Measurements from ENCODE around the gene HINFP. TPM values are rescaled to one million over a fixed set of nuclear protein-coding genes. Genes with fewer than 3 reads are reported as not detected.

The HINFP gene
- total RNA-seq, 2 experiments from 2014 or later: 22.3 to 24.3 TPM

- CTCF ChIA-PET: interaction anchor here (1.0 to 1.3 kb wide), 3 partner anchors 20 to 56 kb away, joined by 3 to 4 read pairs (median 3); no protein-coding TSS in a partner anchor
- Mint-ChIP-seq H3K4me3 (peak within 1 kb of the TSS; percentile 58), H3K4me1 (ENCODE audit: low read depth) (peaks cover 7% of the 10 kb centered on the region), H3K36me3 (no peaks in the 10 kb centered on the region), H3K27ac (no peak within 1 kb of the TSS), H3K9me3 (no peaks in the 10 kb centered on the region), H3K27me3 (peaks cover 16% of the 10 kb centered on the region)
- intact Hi-C loops (cut with micrococcal nuclease): no loop called here
- POLR2A ChIA-PET: no interaction called here
- DNase-seq: peak; percentile 31
These were observed 27.8 kb downstream of the HINFP start, which contains the start of gene ABCG4 for GRCh38 chr11:119149018-119149785. TSS of gene ABCG4 (plus strand) at chr11:119149052. CDS start at chr11:119149966, 914 bp downstream.

DNA sequence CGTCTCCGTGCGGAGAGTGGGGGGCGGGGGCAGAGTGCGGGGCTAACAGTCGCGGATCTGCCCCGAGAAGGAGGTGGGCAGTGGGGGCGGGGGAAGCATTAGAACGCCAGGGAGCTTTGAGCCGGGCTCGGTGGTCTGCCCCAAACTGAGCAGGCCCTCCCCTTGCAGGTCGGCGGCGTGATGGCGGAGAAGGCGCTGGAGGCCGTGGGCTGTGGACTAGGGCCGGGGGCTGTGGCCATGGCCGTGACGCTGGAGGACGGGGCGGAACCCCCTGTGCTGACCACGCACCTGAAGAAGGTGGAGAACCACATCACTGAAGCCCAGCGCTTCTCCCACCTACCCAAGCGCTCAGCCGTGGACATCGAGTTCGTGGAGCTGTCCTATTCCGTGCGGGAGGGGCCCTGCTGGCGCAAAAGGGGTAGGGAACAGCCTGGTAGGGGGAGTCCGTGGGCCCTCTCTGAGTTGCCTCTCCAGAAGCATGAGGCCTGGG lies 28.5 kb downstream of the HINFP start:
- CTCF ChIA-PET: interaction anchor here (1.0 to 1.3 kb wide), 4 partner anchors 19 to 56 kb away, joined by 3 to 4 read pairs (median 3); partner anchors contain the start of gene NLRX1
- DNase-seq: no peak
- intact Hi-C loops (cut with micrococcal nuclease): no loop called here
- H3K4me1 Mint-ChIP-seq (ENCODE audit: low read depth): peaks cover 7% of the 10 kb centered on the region
- H3K9me3 Mint-ChIP-seq: no peaks in the 10 kb centered on the region
- H3K4me3 Mint-ChIP-seq: no peak overlapping the region
- no peaks in the 10 kb centered on the region for H3K36me3 Mint-ChIP-seq
- H3K27ac Mint-ChIP-seq: no peak overlapping the region
- H3K27me3 Mint-ChIP-seq: peaks cover 16% of the 10 kb centered on the region
- POLR2A ChIA-PET: no interaction called here

GRCh38 chr11:119152043-119152442 lies 30.7 kb downstream of the HINFP start:
- CTCF ChIA-PET: interaction anchor here (0.9 to 1.7 kb wide), 5 partner anchors 8 to 172 kb away, joined by 3 to 4 read pairs (median 3); partner anchors contain the start of gene CBL
- no peaks in the 10 kb centered on the region for H3K9me3 Mint-ChIP-seq
- H3K4me1 Mint-ChIP-seq (ENCODE audit: low read depth): peaks cover 7% of the 10 kb centered on the region
- no peak overlapping the region for H3K4me3 Mint-ChIP-seq
- H3K27me3 Mint-ChIP-seq: peaks cover 8% of the 10 kb centered on the region
- no peaks in the 10 kb centered on the region for H3K36me3 Mint-ChIP-seq
- H3K27ac Mint-ChIP-seq: no peak overlapping the region
- no peak for DNase-seq
- intact Hi-C loops (cut with micrococcal nuclease): no loop called here
- POLR2A ChIA-PET: interaction anchor here (0.6 kb wide), 2 partner anchors 20 to 80 kb away, joined by 3 to 4 read pairs; no protein-coding TSS in a partner anchor

DNA sequence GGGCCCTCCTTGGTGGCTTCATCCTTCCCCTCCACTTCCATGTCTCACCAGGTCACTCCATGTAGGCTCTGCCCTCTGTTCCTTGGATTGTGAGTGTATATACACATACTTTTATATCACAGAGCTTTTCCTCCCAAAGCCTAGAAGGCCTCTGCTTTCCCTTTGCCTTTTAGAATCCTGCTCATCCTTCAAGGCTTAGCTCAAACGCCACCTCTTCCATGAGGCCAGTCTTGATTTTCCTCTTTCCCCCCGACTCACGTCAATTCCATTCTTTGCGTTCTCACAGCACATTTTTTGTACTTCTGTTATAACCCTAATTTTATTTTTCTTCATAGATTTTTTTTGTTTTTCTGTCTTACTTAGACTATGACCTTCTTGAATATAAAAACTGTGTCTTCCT lies 31.2 kb downstream of the HINFP start:
- Mint-ChIP-seq H3K4me1 (ENCODE audit: low read depth) (peaks cover 7% of the 10 kb centered on the region), H3K27me3 (peaks cover 8% of the 10 kb centered on the region), H3K27ac (no peak overlapping the region), H3K36me3 (no peaks in the 10 kb centered on the region), H3K4me3 (no peak overlapping the region), H3K9me3 (no peaks in the 10 kb centered on the region)
- ChIA-PET POLR2A (interaction anchor here (0.6 kb wide), 1 partner anchor 19 kb away, joined by 4 read pairs; no protein-coding TSS in a partner anchor), CTCF (interaction anchor here (0.9 to 1.7 kb wide), 3 partner anchors 8 to 171 kb away, joined by 3 to 4 read pairs (median 3); partner anchors contain the start of gene CBL)
- intact Hi-C loops (cut with micrococcal nuclease): no loop called here
- no peak for DNase-seq

- ChIA-PET CTCF (interaction anchor here (0.9 to 1.7 kb wide), 3 partner anchors 7 to 170 kb away, joined by 3 to 4 read pairs (median 3); partner anchors contain the start of gene CBL), POLR2A (no interaction called here)
- intact Hi-C loops (cut with micrococcal nuclease): no loop called here
- no peak for DNase-seq
- Mint-ChIP-seq H3K4me1 (ENCODE audit: low read depth) (peaks cover 4% of the 10 kb centered on the region), H3K36me3 (no peaks in the 10 kb centered on the region), H3K4me3 (no peak overlapping the region), H3K27me3 (peaks cover 3% of the 10 kb centered on the region), H3K27ac (no peak overlapping the region), H3K9me3 (no peaks in the 10 kb centered on the region)
These were observed 31.9 kb downstream of the HINFP start for GRCh38 chr11:119153049-119153818.

DNA sequence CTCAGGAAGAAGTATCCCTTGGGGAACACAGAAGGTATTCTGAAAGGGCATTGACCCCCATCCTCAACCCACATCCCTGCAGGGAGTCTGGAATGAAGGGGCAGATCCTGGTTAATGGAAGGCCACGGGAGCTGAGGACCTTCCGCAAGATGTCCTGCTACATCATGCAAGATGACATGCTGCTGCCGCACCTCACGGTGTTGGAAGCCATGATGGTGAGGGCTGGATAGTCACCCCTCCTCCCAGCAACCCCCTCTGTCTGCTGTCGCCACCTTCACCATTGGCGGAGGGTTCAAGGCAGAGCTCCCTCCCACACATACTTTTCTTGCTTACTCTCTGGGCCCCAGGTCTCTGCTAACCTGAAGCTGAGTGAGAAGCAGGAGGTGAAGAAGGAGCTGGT lies 32.8 kb downstream of the HINFP start:
- no peak for DNase-seq
- Mint-ChIP-seq H3K36me3 (no peaks in the 10 kb centered on the region), H3K27me3 (no peaks in the 10 kb centered on the region), H3K27ac (no peak overlapping the region), H3K4me3 (no peak overlapping the region), H3K9me3 (no peaks in the 10 kb centered on the region), H3K4me1 (ENCODE audit: low read depth) (no peaks in the 10 kb centered on the region)
- ChIA-PET CTCF (no interaction called here), POLR2A (no interaction called here)
- intact Hi-C loops (cut with micrococcal nuclease): no loop called here

DNA sequence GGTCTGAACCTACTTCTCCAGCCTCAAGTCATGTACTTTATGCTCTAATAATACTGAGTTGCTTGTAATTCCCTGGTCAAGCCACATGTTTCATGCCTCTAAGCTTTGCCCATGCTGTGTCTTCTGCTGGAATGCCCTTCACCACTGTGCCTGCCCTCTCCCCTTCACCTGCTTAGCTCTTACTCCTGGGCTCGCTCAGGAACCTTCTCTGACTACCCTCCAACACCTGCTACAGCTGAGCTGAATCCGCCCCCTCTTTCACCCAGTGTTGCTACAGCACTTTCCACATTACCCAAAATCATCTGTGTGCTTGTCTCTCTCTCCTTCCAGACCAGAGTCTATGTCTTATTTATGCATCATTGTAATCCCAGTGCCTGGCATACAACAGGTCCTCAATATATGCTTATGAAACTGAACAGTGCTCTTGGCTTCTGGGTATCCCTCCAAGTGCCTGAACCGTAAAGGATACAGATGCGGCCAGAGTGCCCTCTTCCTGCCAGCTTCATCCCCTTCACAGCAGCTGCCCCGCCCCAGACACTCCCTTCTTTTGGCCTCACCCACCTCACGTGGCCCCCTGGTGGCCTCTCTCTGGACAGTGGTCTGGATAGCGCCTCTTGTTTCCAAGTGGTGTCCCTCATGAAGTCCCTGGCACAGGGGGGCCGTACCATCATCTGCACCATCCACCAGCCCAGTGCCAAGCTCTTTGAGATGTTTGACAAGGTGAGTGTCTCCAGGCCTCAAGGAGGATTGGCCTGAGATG lies 34.5 kb downstream of the HINFP start:
- intact Hi-C loops (cut with micrococcal nuclease): no loop called here
- CTCF ChIA-PET: interaction anchor here (0.6 kb wide), 1 partner anchor 13 kb away, joined by 4 read pairs; the partner anchor contains the start of gene NLRX1
- Mint-ChIP-seq H3K27me3 (no peaks in the 10 kb centered on the region), H3K4me3 (no peak overlapping the region), H3K27ac (no peak overlapping the region), H3K9me3 (no peaks in the 10 kb centered on the region), H3K36me3 (no peaks in the 10 kb centered on the region), H3K4me1 (ENCODE audit: low read depth) (no peaks in the 10 kb centered on the region)
- POLR2A ChIA-PET: interaction anchor here (1.5 kb wide), 1 partner anchor 13 kb away, joined by 4 read pairs; no protein-coding TSS in a partner anchor
- peak; percentile 27 for DNase-seq

GRCh38 chr11:119156496-119156895 lies 35.1 kb downstream of the HINFP start:
- DNase-seq: no peak
- intact Hi-C loops (cut with micrococcal nuclease): no loop called here
- ChIA-PET CTCF (interaction anchor here (4.1 kb wide), 1 partner anchor 13 kb away, joined by 19 read pairs; the partner anchor contains the start of gene NLRX1), POLR2A (interaction anchor here (1.5 kb wide), 1 partner anchor 13 kb away, joined by 4 read pairs; no protein-coding TSS in a partner anchor)
- no peaks in the 10 kb centered on the region for H3K27me3 Mint-ChIP-seq
- no peaks in the 10 kb centered on the region for H3K4me1 Mint-ChIP-seq (ENCODE audit: low read depth)
- H3K27ac Mint-ChIP-seq: no peak overlapping the region
- no peaks in the 10 kb centered on the region for H3K36me3 Mint-ChIP-seq
- no peak overlapping the region for H3K4me3 Mint-ChIP-seq
- no peaks in the 10 kb centered on the region for H3K9me3 Mint-ChIP-seq

- no peaks in the 10 kb centered on the region for H3K9me3 Mint-ChIP-seq
- ChIA-PET CTCF (interaction anchor here (4.1 kb wide), 1 partner anchor 13 kb away, joined by 19 read pairs; the partner anchor contains the start of gene NLRX1), POLR2A (interaction anchor here (0.6 kb wide), 1 partner anchor 144 kb away, joined by 3 read pairs; no protein-coding TSS in a partner anchor)
- H3K27ac Mint-ChIP-seq: no peak overlapping the region
- intact Hi-C loops (cut with micrococcal nuclease): no loop called here
- H3K27me3 Mint-ChIP-seq: no peaks in the 10 kb centered on the region
- no peaks in the 10 kb centered on the region for H3K36me3 Mint-ChIP-seq
- H3K4me1 Mint-ChIP-seq (ENCODE audit: low read depth): no peaks in the 10 kb centered on the region
- DNase-seq: no peak
- H3K4me3 Mint-ChIP-seq: no peak overlapping the region
These were observed 35.7 kb downstream of the HINFP start for GRCh38 chr11:119157063-119157462.

DNA sequence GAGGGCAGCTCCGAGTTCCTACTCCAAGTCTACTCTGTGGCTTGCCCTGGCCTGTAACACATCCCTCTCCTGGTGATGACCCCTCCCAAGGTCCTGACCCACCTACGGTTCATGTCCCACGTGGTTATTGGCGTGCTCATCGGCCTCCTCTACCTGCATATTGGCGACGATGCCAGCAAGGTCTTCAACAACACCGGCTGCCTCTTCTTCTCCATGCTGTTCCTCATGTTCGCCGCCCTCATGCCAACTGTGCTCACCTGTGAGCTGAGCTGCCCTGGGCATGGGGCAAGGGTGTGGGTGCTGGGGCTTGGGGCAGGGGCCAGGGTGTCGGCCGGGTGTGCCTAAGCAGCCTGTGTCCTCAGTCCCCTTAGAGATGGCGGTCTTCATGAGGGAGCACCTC lies 37.1 kb downstream of the HINFP start:
- no peaks in the 10 kb centered on the region for H3K27me3 Mint-ChIP-seq
- no peak overlapping the region for H3K4me3 Mint-ChIP-seq
- ChIA-PET CTCF (interaction anchor here (4.1 kb wide), 1 partner anchor 11 kb away, joined by 19 read pairs; the partner anchor contains the start of gene NLRX1), POLR2A (no interaction called here)
- no peaks in the 10 kb centered on the region for H3K4me1 Mint-ChIP-seq (ENCODE audit: low read depth)
- no peak for DNase-seq
- H3K27ac Mint-ChIP-seq: no peak overlapping the region
- intact Hi-C loops (cut with micrococcal nuclease): no loop called here
- H3K36me3 Mint-ChIP-seq: no peaks in the 10 kb centered on the region
- no peaks in the 10 kb centered on the region for H3K9me3 Mint-ChIP-seq

DNA sequence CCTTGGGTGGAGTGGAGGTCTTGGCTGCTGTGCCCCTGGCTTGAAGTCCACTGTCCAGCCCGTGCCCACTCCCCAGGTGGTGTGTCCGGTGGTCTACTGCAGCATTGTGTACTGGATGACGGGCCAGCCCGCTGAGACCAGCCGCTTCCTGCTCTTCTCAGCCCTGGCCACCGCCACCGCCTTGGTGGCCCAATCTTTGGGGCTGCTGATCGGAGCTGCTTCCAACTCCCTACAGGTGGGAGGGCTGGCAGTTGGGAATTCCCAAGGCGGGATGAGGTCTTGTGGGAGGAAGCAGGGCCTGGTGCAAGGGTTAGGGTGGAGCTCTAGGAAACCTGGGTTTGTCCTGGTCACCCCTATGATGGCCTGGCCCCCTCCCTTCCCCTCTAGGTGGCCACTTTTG lies 38.8 kb downstream of the HINFP start:
- POLR2A ChIA-PET: interaction anchor here (1.2 kb wide), 1 partner anchor 9 kb away, joined by 3 read pairs; the partner anchor contains the start of gene NLRX1

More for the DNA sequence above, 38.8 kb downstream of the HINFP start:
- no peaks in the 10 kb centered on the region for H3K4me1 Mint-ChIP-seq (ENCODE audit: low read depth)
- H3K36me3 Mint-ChIP-seq: no peaks in the 10 kb centered on the region
- H3K9me3 Mint-ChIP-seq: no peaks in the 10 kb centered on the region
- no peak overlapping the region for H3K27ac Mint-ChIP-seq
- intact Hi-C loops (cut with micrococcal nuclease): no loop called here
- DNase-seq: no peak
- no peak overlapping the region for H3K4me3 Mint-ChIP-seq
- H3K27me3 Mint-ChIP-seq: no peaks in the 10 kb centered on the region
- CTCF ChIA-PET: interaction anchor here (0.6 to 4.1 kb wide), 5 partner anchors 8 to 164 kb away, joined by 3 to 19 read pairs (median 3); partner anchors contain the start of gene NLRX1
